ENCODE measurements around the gene CARD9. TPM values are rescaled to one million over a fixed set of nuclear protein-coding genes. Genes with fewer than 3 reads are reported as not detected.

CARD9 gene
- total RNA-seq, 4 donors from 2014 or later = 0.27 to 1.5 (median 0.74) TPM

DNA sequence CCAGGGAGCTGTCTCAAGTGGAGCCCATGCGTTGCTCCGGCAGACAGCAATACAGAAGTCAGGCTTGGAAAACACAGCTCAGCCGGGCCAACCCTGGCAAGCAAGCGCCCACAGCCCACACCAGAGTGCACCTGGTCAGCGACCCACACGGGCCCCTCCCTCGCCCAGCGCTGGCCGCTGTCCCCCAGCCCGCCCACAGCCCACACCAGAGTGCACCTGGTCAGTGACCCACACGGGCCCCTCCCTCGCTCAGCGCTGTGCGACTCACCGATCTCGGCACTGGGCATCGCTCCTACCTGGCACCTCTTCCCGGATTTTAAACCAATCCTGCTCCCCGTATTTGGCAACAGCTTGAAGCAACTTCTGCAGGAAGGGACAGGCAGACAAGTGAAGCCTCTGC is 13.7 kb upstream of the CARD9 start:
- WGBS, 2 donors = 94 to 100% methylated on average over 4 to 13 of the region's 19 CpGs
- no peak for DNase-seq
- Histone ChIP-seq H3K27ac (no peak overlapping the region), H3K4me1 (no peaks in the 10 kb centered on the region), H3K4me3 (replicated peaks in 1 of 3) (no peak overlapping the region), H3K9me3 (no peaks in the 10 kb centered on the region), H3K36me3 (peaks cover 24 to 61% of the 10 kb centered on the region in 2 donors), H3K27me3 (no peaks in the 10 kb centered on the region)
- TF ChIP-seq, protein P1, sequence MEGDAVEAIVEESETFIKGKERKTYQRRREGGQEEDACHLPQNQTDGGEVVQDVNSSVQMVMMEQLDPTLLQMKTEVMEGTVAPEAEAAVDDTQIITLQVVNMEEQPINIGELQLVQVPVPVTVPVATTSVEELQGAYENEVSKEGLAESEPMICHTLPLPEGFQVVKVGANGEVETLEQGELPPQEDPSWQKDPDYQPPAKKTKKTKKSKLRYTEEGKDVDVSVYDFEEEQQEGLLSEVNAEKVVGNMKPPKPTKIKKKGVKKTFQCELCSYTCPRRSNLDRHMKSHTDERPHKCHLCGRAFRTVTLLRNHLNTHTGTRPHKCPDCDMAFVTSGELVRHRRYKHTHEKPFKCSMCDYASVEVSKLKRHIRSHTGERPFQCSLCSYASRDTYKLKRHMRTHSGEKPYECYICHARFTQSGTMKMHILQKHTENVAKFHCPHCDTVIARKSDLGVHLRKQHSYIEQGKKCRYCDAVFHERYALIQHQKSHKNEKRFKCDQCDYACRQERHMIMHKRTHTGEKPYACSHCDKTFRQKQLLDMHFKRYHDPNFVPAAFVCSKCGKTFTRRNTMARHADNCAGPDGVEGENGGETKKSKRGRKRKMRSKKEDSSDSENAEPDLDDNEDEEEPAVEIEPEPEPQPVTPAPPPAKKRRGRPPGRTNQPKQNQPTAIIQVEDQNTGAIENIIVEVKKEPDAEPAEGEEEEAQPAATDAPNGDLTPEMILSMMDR (IDR thresholded peaks at IDR 0.05) = no peak
- TF ChIP-seq POLR2A (IDR thresholded peaks at IDR 0.05) = no peak
- intact Hi-C loops (cut with DNase I) = no loop called here

DNA sequence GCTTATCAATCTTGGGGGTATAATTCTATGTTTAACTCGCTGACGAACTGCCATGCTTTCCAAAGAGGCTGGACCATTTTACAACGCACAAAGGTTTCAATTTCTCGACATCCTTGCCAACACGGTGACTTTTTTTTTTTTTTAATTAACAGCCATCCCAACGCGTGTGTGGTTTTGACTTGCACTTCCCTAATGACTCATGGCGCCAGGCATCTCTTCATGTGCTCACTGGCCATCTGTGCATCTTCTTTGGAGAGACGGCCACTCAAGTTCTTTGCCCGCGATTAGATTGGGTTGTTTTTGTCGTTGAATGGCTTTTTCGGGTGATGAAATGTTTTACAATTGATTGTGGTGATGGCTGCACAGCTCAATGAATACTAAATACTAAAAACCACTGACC is 12.5 kb upstream of the CARD9 start:
- peaks cover 24 to 67% of the 10 kb centered on the region in 2 donors for H3K36me3 ChIP-seq
- no peak for DNase-seq
- no peak overlapping the region for H3K27ac ChIP-seq
- H3K4me1 ChIP-seq = no peaks in the 10 kb centered on the region
- H3K27me3 ChIP-seq = no peaks in the 10 kb centered on the region
- no peak for TF ChIP-seq POLR2A (IDR thresholded peaks at IDR 0.05)
- TF ChIP-seq, protein P1 (IDR thresholded peaks at IDR 0.05) = no peak
- no peaks in the 10 kb centered on the region for H3K9me3 ChIP-seq
- intact Hi-C loops (cut with DNase I) = no loop called here
- 90 to 96% methylated on average over 13 of the region's 13 CpGs for WGBS, 2 donors
- no peak overlapping the region for H3K4me3 ChIP-seq (replicated peaks in 1 of 3)

DNA sequence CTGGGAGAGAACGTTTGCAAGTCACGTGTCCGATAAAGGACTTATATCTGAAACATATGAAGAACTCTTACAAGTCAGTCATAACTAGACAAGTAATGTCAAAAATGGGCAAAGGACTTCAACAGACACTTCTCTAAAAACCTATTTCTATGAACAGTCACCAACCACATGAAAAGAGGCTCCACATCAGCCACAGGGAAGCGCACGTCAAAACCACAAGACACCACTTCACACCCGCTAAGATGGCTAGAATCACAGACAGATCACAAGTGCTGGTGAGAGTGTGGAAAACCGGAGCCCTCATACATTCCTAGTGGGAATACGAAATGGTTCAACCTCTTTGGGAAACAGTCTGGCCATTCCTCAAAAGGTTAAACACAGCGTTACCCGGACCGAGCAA is 11.5 kb upstream of the CARD9 start:
- Histone ChIP-seq H3K9me3 (no peaks in the 10 kb centered on the region), H3K36me3 (peaks cover 29 to 67% of the 10 kb centered on the region in 2 donors), H3K27ac (no peak overlapping the region), H3K4me1 (no peaks in the 10 kb centered on the region), H3K27me3 (no peaks in the 10 kb centered on the region), H3K4me3 (replicated peaks in 1 of 3) (no peak overlapping the region)
- intact Hi-C loops (cut with DNase I) = no loop called here
- TF ChIP-seq, protein P1 (IDR thresholded peaks at IDR 0.05) = no peak
- no peak for TF ChIP-seq POLR2A (IDR thresholded peaks at IDR 0.05)
- DNase-seq = no peak
- WGBS, 2 donors = 91 to 92% methylated on average over 11 of the region's 11 CpGs

DNA sequence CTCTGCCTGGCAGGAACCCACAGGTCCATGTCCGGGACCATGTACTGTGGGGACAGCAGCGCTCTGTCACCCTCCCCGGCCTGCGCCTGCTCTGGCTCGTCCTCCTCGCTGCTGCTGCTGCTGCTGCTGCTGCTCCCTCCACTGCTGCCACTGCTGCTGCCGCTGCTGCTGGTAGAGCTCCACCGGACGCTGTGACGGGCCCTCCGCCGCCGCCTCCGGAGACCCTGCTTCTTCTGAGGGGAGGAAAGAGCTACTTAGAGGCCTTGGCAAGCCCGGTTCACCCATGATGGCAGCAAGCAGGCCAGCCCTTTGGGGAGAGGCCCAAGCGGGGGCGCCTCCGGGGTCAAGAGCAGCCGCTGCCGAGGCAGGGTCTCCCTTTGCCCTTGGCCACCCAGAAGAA is 10.0 kb upstream of the CARD9 start:
- no peak for DNase-seq
- no peaks in the 10 kb centered on the region for H3K4me1 ChIP-seq
- no peak overlapping the region for H3K4me3 ChIP-seq (replicated peaks in 1 of 3)
- no peak overlapping the region for H3K27ac ChIP-seq
- WGBS, 2 donors = 94 to 96% methylated on average over 18 to 19 of the region's 20 CpGs
- no peaks in the 10 kb centered on the region for H3K27me3 ChIP-seq
- H3K9me3 ChIP-seq = no peaks in the 10 kb centered on the region
- TF ChIP-seq, protein P1 (IDR thresholded peaks at IDR 0.05) = no peak
- no peak for TF ChIP-seq POLR2A (IDR thresholded peaks at IDR 0.05)
- intact Hi-C loops (cut with DNase I) = no loop called here
- peaks cover 41 to 57% of the 10 kb centered on the region in 2 donors for H3K36me3 ChIP-seq

DNA sequence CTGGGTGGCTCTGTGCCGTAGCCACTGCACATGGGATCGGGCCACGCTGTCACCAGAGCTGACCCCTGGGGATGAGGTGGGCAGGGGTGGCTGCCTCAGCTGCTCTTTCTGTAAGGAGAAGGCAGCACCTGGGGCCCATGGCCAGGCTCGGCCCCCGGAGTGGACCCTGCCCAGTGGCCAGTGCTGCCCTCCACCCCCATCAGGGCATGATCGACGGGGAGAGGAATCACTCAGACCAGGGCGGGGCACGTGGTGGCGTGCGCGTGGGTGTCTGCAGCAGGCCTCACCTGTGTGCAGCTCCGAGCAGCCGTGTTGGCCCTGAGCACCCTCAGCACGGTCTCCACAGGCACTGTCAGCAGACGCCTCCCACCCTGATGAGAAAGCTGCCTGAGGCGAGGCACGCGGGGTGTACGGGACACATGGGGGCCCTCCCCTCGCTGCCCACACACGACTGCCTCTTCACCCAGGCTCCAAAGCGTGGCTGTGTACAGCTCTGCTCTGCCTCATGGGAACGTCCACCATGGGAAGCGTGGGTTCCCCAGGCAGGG is 8.6 kb upstream of the CARD9 start:
- Histone ChIP-seq H3K27ac (no peak overlapping the region), H3K27me3 (no peaks in the 10 kb centered on the region), H3K9me3 (no peaks in the 10 kb centered on the region), H3K4me1 (no peaks in the 10 kb centered on the region), H3K4me3 (replicated peaks in 1 of 3) (no peak overlapping the region), H3K36me3 (peaks cover 32 to 46% of the 10 kb centered on the region in 2 donors)
- 89% methylated on average over 15 of the region's 25 CpGs; no CpG with 5 or more reads in 1 of the 2 donors for WGBS, 2 donors
- TF ChIP-seq POLR2A (IDR thresholded peaks at IDR 0.05) = no peak
- TF ChIP-seq, protein P1 (IDR thresholded peaks at IDR 0.05) = no peak
- no peak for DNase-seq
- intact Hi-C loops (cut with DNase I) = no loop called here

Data from thyroid gland (tissue), 4 donors.